ENCODE data around the gene UBE2D2.
A peak's percentile ranks its signal among the peaks of the same experiment; 100 is the strongest.

The UBE2D2 gene

GRCh38 chr5:139647506-139648204 lies 86.5 kb downstream of the UBE2D2 start:
- Mint-ChIP-seq H3K27me3 (peaks cover 38% of the 10 kb centered on the region), H3K36me3 (ENCODE audit: low read depth) (peaks cover 16% of the 10 kb centered on the region), H3K27ac (peak overlapping the region; percentile 50), H3K9me3 (no peaks in the 10 kb centered on the region), H3K4me3 (peak overlapping the region; percentile 86), H3K4me1 (ENCODE audit: low read depth) (peaks cover 81% of the 10 kb centered on the region)
- intact Hi-C loops (cut with micrococcal nuclease) = loop anchor here (1.0 to 5.0 kb wide), 3 partner anchors 9 to 35 kb away; no protein-coding TSS in a partner anchor

- H3K9me3 Mint-ChIP-seq = no peaks in the 10 kb centered on the region
- H3K4me1 Mint-ChIP-seq (ENCODE audit: low read depth) = peaks cover 81% of the 10 kb centered on the region
- peaks cover 16% of the 10 kb centered on the region for H3K36me3 Mint-ChIP-seq (ENCODE audit: low read depth)
- intact Hi-C loops (cut with micrococcal nuclease) = loop anchor here (2.0 to 5.0 kb wide), 2 partner anchors 16 to 34 kb away; no protein-coding TSS in a partner anchor
- peaks cover 38% of the 10 kb centered on the region for H3K27me3 Mint-ChIP-seq
- peak within 1 kb of the TSS; percentile 86 for H3K4me3 Mint-ChIP-seq
- H3K27ac Mint-ChIP-seq = peak within 1 kb of the TSS; percentile 85
These were observed 87.3 kb downstream of the UBE2D2 start, which contains the start of gene CXXC5 for GRCh38 chr5:139648205-139649081. Gene CXXC5 (plus strand): TSS chr5:139648349. CDS start chr5:139680524, 32,175 bp downstream.

GRCh38 chr5:139649082-139649991 lies 88.2 kb downstream of the UBE2D2 start:
- peaks cover 81% of the 10 kb centered on the region for H3K4me1 Mint-ChIP-seq (ENCODE audit: low read depth)
- peak overlapping the region; percentile 85 for H3K27ac Mint-ChIP-seq
- no peaks in the 10 kb centered on the region for H3K9me3 Mint-ChIP-seq
- peak overlapping the region; percentile 86 for H3K4me3 Mint-ChIP-seq
- H3K36me3 Mint-ChIP-seq (ENCODE audit: low read depth) = peaks cover 16% of the 10 kb centered on the region
- peaks cover 36% of the 10 kb centered on the region for H3K27me3 Mint-ChIP-seq
- intact Hi-C loops (cut with micrococcal nuclease) = loop anchor here (2.0 to 5.0 kb wide), 2 partner anchors 15 to 33 kb away; no protein-coding TSS in a partner anchor

- peaks cover 82% of the 10 kb centered on the region for H3K4me1 Mint-ChIP-seq (ENCODE audit: low read depth)
- peaks cover 16% of the 10 kb centered on the region for H3K36me3 Mint-ChIP-seq (ENCODE audit: low read depth)
- no peaks in the 10 kb centered on the region for H3K9me3 Mint-ChIP-seq
- peak overlapping the region; percentile 85 for H3K27ac Mint-ChIP-seq
- H3K27me3 Mint-ChIP-seq = peaks cover 33% of the 10 kb centered on the region
- H3K4me3 Mint-ChIP-seq = peak overlapping the region; percentile 86
- intact Hi-C loops (cut with micrococcal nuclease) = loop anchor here (2.0 kb wide), 1 partner anchor 15 kb away; no protein-coding TSS in a partner anchor
These were observed 89.0 kb downstream of the UBE2D2 start for GRCh38 chr5:139650031-139650688.

- peak overlapping the region; percentile 86 for H3K4me3 Mint-ChIP-seq
- peak overlapping the region; percentile 85 for H3K27ac Mint-ChIP-seq
- H3K27me3 Mint-ChIP-seq = peaks cover 32% of the 10 kb centered on the region
- peaks cover 82% of the 10 kb centered on the region for H3K4me1 Mint-ChIP-seq (ENCODE audit: low read depth)
- no peaks in the 10 kb centered on the region for H3K9me3 Mint-ChIP-seq
- H3K36me3 Mint-ChIP-seq (ENCODE audit: low read depth) = peaks cover 16% of the 10 kb centered on the region
- intact Hi-C loops (cut with micrococcal nuclease) = loop anchor here (2.0 kb wide), 1 partner anchor 16 kb away; no protein-coding TSS in a partner anchor
These were observed 89.5 kb downstream of the UBE2D2 start for GRCh38 chr5:139650689-139651042.

GRCh38 chr5:139651043-139651834 lies 90.1 kb downstream of the UBE2D2 start:
- intact Hi-C loops (cut with micrococcal nuclease) = loop anchor here (2.0 kb wide), 1 partner anchor 16 kb away; no protein-coding TSS in a partner anchor
- Mint-ChIP-seq H3K27me3 (peaks cover 27% of the 10 kb centered on the region), H3K9me3 (no peaks in the 10 kb centered on the region), H3K36me3 (ENCODE audit: low read depth) (peaks cover 16% of the 10 kb centered on the region), H3K4me1 (ENCODE audit: low read depth) (peaks cover 82% of the 10 kb centered on the region), H3K4me3 (peak overlapping the region; percentile 86), H3K27ac (peak overlapping the region; percentile 85)

GRCh38 chr5:139651853-139652787 lies 91.0 kb downstream of the UBE2D2 start:
- H3K27me3 Mint-ChIP-seq = peaks cover 21% of the 10 kb centered on the region
- peaks cover 16% of the 10 kb centered on the region for H3K36me3 Mint-ChIP-seq (ENCODE audit: low read depth)
- intact Hi-C loops (cut with micrococcal nuclease) = loop anchor here (2.0 kb wide), 1 partner anchor 17 kb away; no protein-coding TSS in a partner anchor
- no peaks in the 10 kb centered on the region for H3K9me3 Mint-ChIP-seq
- peak overlapping the region; percentile 51 for H3K27ac Mint-ChIP-seq
- peaks cover 79% of the 10 kb centered on the region for H3K4me1 Mint-ChIP-seq (ENCODE audit: low read depth)
- peak overlapping the region; percentile 64 for H3K4me3 Mint-ChIP-seq

- no peaks in the 10 kb centered on the region for H3K9me3 Mint-ChIP-seq
- H3K27me3 Mint-ChIP-seq = peaks cover 21% of the 10 kb centered on the region
- H3K4me3 Mint-ChIP-seq = peak overlapping the region; percentile 64
- H3K27ac Mint-ChIP-seq = peak overlapping the region; percentile 51
- H3K4me1 Mint-ChIP-seq (ENCODE audit: low read depth) = peaks cover 79% of the 10 kb centered on the region
- intact Hi-C loops (cut with micrococcal nuclease) = no loop called here
- H3K36me3 Mint-ChIP-seq (ENCODE audit: low read depth) = peaks cover 16% of the 10 kb centered on the region
These were observed 91.7 kb downstream of the UBE2D2 start for GRCh38 chr5:139652788-139653241.

- Mint-ChIP-seq H3K36me3 (ENCODE audit: low read depth) (peaks cover 16% of the 10 kb centered on the region), H3K9me3 (no peaks in the 10 kb centered on the region), H3K27ac (no peak overlapping the region), H3K27me3 (peaks cover 22% of the 10 kb centered on the region), H3K4me1 (ENCODE audit: low read depth) (peaks cover 87% of the 10 kb centered on the region), H3K4me3 (no peak overlapping the region)
- intact Hi-C loops (cut with micrococcal nuclease) = no loop called here
These were observed 92.5 kb downstream of the UBE2D2 start for GRCh38 chr5:139653616-139654015.

GRCh38 chr5:139654464-139654863 lies 93.3 kb downstream of the UBE2D2 start:
- Mint-ChIP-seq H3K9me3 (no peaks in the 10 kb centered on the region), H3K36me3 (ENCODE audit: low read depth) (peaks cover 12% of the 10 kb centered on the region), H3K4me1 (ENCODE audit: low read depth) (peaks cover 95% of the 10 kb centered on the region), H3K4me3 (no peak overlapping the region), H3K27ac (no peak overlapping the region), H3K27me3 (peaks cover 27% of the 10 kb centered on the region)
- intact Hi-C loops (cut with micrococcal nuclease) = no loop called here

GRCh38 chr5:139654871-139655491 lies 93.8 kb downstream of the UBE2D2 start:
- Mint-ChIP-seq H3K4me1 (ENCODE audit: low read depth) (peaks cover 95% of the 10 kb centered on the region), H3K4me3 (no peak overlapping the region), H3K9me3 (no peaks in the 10 kb centered on the region), H3K27me3 (peaks cover 25% of the 10 kb centered on the region), H3K36me3 (ENCODE audit: low read depth) (peaks cover 7% of the 10 kb centered on the region), H3K27ac (no peak overlapping the region)
- intact Hi-C loops (cut with micrococcal nuclease) = no loop called here
